ENCODE results near the gene FIGNL2. TPM values are rescaled to one million over a fixed set of nuclear protein-coding genes. Genes with fewer than 3 reads are reported as not detected.

FIGNL2 gene
- total and polyA plus RNA-seq, 4 donors = 0.06 to 0.70 (median 0.33) TPM

DNA sequence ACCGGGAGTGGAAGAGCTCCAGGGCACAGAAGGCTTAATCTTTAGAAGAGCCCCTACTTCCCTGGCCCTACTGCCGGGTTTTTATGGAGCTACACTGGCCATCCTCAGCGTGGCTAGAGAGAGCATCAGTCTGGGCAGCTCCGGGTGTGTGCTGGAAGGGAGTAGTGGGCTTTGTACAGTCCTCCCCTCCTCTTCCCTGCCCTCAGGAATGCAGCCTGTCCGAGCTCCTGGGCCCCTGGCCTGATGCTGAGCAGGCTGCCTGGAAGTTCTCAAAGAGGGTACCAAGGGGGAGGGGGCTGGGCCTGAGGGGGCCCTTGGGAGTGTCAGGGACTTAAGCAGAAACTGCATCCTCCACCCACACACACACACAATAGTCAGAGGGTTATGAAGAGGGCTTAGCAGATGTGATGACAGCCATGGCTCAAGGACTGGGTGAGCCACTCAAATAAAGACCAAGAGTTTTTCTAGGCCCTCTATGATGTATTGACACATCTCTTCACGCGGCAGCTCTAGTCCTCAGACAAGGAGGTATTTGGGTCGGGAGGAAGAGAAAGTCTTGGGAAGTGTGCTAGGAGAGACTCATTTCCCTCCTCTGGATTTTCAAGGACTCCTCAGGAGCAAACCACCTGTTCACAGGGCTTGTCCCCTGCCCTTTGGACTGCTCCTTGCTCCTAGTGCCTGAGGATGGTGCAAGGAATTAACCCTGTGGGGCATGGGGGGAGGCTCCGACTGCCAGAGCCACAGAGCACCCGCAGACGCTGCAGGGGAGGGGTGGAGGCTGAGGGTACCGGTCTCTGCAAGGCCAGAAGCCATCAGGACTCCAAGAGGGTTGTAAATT is 16.5 kb upstream of the FIGNL2 start:
- no peaks in the 10 kb centered on the region for H3K27me3 ChIP-seq (ENCODE audit: control insufficient read depth in 4 of 4, insufficient read depth in 4 of 4, low read length in 3 of 4)
- WGBS = 89% methylated on average over 12 of the region's 12 CpGs
- H3K9me3 ChIP-seq (ENCODE audit: control insufficient read depth in 4 of 4, low read length in 3 of 4) = no peaks in the 10 kb centered on the region
- no peak overlapping the region for H3K9ac ChIP-seq (ENCODE audit: low read depth in 1 of 2, low read length in 2 of 2)
- H3K27ac ChIP-seq (ENCODE audit: low read depth in 1 of 2, low read length in 2 of 2) = no peak overlapping the region
- no peak for DNase-seq (ENCODE audit: low spot score)
- no peaks in the 10 kb centered on the region for H3K36me3 ChIP-seq (ENCODE audit: control insufficient read depth in 4 of 4, insufficient read depth in 3 of 4, low read depth in 1 of 4, low read length in 3 of 4)
- TF ChIP-seq JUND (IDR thresholded peaks at IDR 0.05) (no peak), GABPA (IDR thresholded peaks at IDR 0.05 in 1 of 2, conservative IDR thresholded peaks at IDR 0.05 in 1 of 2) (no peak), FOXA2 (IDR thresholded peaks at IDR 0.05) (no peak), RAD21 (IDR thresholded peaks at IDR 0.05) (no peak), HNF4A (conservative IDR thresholded peaks at IDR 0.05) (no peak), EGR1 (IDR thresholded peaks at IDR 0.05; ENCODE audit: low read depth in 2 of 2) (no peak), NR2F2 (IDR thresholded peaks at IDR 0.05) (no peak), FOXA1 (IDR thresholded peaks at IDR 0.05) (no peak), MAX (IDR thresholded peaks at IDR 0.05) (no peak), RXRA (IDR thresholded peaks at IDR 0.05) (no peak), YY1 (IDR thresholded peaks at IDR 0.05) (no peak), TAF1 (conservative IDR thresholded peaks at IDR 0.05) (no peak), HNF4G (IDR thresholded peaks at IDR 0.05) (no peak), SP1 (IDR thresholded peaks at IDR 0.05) (no peak)
- TF ChIP-seq, protein P1, sequence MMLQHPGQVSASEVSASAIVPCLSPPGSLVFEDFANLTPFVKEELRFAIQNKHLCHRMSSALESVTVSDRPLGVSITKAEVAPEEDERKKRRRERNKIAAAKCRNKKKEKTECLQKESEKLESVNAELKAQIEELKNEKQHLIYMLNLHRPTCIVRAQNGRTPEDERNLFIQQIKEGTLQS (IDR thresholded peaks at IDR 0.05) = no peak
- TF ChIP-seq, protein P2, sequence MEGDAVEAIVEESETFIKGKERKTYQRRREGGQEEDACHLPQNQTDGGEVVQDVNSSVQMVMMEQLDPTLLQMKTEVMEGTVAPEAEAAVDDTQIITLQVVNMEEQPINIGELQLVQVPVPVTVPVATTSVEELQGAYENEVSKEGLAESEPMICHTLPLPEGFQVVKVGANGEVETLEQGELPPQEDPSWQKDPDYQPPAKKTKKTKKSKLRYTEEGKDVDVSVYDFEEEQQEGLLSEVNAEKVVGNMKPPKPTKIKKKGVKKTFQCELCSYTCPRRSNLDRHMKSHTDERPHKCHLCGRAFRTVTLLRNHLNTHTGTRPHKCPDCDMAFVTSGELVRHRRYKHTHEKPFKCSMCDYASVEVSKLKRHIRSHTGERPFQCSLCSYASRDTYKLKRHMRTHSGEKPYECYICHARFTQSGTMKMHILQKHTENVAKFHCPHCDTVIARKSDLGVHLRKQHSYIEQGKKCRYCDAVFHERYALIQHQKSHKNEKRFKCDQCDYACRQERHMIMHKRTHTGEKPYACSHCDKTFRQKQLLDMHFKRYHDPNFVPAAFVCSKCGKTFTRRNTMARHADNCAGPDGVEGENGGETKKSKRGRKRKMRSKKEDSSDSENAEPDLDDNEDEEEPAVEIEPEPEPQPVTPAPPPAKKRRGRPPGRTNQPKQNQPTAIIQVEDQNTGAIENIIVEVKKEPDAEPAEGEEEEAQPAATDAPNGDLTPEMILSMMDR (IDR thresholded peaks at IDR 0.05; ENCODE audit: low read depth, low read length, missing input control) = no peak
- TF ChIP-seq, protein P3, sequence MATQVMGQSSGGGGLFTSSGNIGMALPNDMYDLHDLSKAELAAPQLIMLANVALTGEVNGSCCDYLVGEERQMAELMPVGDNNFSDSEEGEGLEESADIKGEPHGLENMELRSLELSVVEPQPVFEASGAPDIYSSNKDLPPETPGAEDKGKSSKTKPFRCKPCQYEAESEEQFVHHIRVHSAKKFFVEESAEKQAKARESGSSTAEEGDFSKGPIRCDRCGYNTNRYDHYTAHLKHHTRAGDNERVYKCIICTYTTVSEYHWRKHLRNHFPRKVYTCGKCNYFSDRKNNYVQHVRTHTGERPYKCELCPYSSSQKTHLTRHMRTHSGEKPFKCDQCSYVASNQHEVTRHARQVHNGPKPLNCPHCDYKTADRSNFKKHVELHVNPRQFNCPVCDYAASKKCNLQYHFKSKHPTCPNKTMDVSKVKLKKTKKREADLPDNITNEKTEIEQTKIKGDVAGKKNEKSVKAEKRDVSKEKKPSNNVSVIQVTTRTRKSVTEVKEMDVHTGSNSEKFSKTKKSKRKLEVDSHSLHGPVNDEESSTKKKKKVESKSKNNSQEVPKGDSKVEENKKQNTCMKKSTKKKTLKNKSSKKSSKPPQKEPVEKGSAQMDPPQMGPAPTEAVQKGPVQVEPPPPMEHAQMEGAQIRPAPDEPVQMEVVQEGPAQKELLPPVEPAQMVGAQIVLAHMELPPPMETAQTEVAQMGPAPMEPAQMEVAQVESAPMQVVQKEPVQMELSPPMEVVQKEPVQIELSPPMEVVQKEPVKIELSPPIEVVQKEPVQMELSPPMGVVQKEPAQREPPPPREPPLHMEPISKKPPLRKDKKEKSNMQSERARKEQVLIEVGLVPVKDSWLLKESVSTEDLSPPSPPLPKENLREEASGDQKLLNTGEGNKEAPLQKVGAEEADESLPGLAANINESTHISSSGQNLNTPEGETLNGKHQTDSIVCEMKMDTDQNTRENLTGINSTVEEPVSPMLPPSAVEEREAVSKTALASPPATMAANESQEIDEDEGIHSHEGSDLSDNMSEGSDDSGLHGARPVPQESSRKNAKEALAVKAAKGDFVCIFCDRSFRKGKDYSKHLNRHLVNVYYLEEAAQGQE (IDR thresholded peaks at IDR 0.05) = no peak
- TF ChIP-seq, protein P4, sequence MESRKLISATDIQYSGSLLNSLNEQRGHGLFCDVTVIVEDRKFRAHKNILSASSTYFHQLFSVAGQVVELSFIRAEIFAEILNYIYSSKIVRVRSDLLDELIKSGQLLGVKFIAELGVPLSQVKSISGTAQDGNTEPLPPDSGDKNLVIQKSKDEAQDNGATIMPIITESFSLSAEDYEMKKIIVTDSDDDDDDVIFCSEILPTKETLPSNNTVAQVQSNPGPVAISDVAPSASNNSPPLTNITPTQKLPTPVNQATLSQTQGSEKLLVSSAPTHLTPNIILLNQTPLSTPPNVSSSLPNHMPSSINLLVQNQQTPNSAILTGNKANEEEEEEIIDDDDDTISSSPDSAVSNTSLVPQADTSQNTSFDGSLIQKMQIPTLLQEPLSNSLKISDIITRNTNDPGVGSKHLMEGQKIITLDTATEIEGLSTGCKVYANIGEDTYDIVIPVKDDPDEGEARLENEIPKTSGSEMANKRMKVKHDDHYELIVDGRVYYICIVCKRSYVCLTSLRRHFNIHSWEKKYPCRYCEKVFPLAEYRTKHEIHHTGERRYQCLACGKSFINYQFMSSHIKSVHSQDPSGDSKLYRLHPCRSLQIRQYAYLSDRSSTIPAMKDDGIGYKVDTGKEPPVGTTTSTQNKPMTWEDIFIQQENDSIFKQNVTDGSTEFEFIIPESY (IDR thresholded peaks at IDR 0.05) = no peak
- no peak overlapping the region for H3K4me3 ChIP-seq (ENCODE audit: low read depth in 1 of 3, low read length in 3 of 3)
- H3K4me1 ChIP-seq (ENCODE audit: control insufficient read depth in 4 of 4, insufficient read depth in 4 of 4, low read length in 3 of 4) = peaks cover 0 to 19% (median 6%) of the 10 kb centered on the region in 4 donors
